ENCODE measurements around the gene USH1C. TPM values are rescaled to one million over a fixed set of nuclear protein-coding genes. Genes with fewer than 3 reads are reported as not detected.

Gene USH1C
- total and polyA plus RNA-seq, 2 of the 4 experiments (the other 2 are of a cell fraction), result not detected

GRCh38 chr11:17526931-17527627 is 17.1 kb downstream of the USH1C start:
- no peaks in the 10 kb centered on the region for H3K9me1 ChIP-seq (ENCODE audit: insufficient read depth, low read length)
- H3K23ac ChIP-seq (ENCODE audit: low read depth, low read length), result no peak overlapping the region
- H3K14ac ChIP-seq (replicated peaks; ENCODE audit: low read depth, low read length), result no peak overlapping the region
- H3K4me3 ChIP-seq (ENCODE audit: insufficient read depth, low read depth, low read length), result no peak overlapping the region
- ATAC-seq (ENCODE audit: low read depth), result no peak
- no TSS peak for BruUV-seq (replicated peaks)
- H3K4me1 ChIP-seq (ENCODE audit: control insufficient read depth, insufficient read depth, low read length), result no peaks in the 10 kb centered on the region
- no peak overlapping the region for H3K18ac ChIP-seq (ENCODE audit: low read depth, low read length)
- no peak overlapping the region for H3K27ac ChIP-seq (ENCODE audit: insufficient read depth, low read length)
- H3K9me3 ChIP-seq (ENCODE audit: control insufficient read depth, insufficient read depth, low read length), result no peaks in the 10 kb centered on the region
- H2AK9ac ChIP-seq (replicated peaks; ENCODE audit: low read depth, low read length, poor library complexity), result no peak overlapping the region
- dilution Hi-C loops (cut with HindIII; ENCODE audit: low sequenced_read_pairs, unreplicated experiment), result no loop called here
- H3K79me1 ChIP-seq (ENCODE audit: low read depth in 1 of 2, low read length in 2 of 2), result no peaks in the 10 kb centered on the region
- intact Hi-C loops (cut with micrococcal nuclease), result no loop called here
- no peak overlapping the region for H2AK5ac ChIP-seq (ENCODE audit: low read depth, low read length)
- H3K36me3 ChIP-seq (ENCODE audit: control insufficient read depth, insufficient read depth, low read length), result no peaks in the 10 kb centered on the region
- no peak overlapping the region for H3K9ac ChIP-seq (ENCODE audit: low read depth, low read length)
- H4K8ac ChIP-seq (ENCODE audit: low read depth in 2 of 2, low read length in 2 of 2), result no peak overlapping the region
- DNase-seq, result no peak
- WGBS, 2 experiments (ENCODE audit: extremely low coverage in 2 of 2, insufficient read length in 1 of 2), result 40% methylated on average over 1 of the region's 20 CpGs; no CpG with 5 or more reads in 1 of the 2 experiments
- CTCF ChIA-PET, result interaction anchor here (1.0 to 2.0 kb wide), 5 partner anchors 8 to 707 kb away, joined by 3 to 8 read pairs (median 4); no protein-coding TSS in a partner anchor
- H2BK5ac ChIP-seq (ENCODE audit: low read depth, low read length, poor library complexity, severe bottlenecking), result no peak overlapping the region
- no peak overlapping the region for H2BK20ac ChIP-seq (ENCODE audit: low read depth, low read length)
- no peak overlapping the region for H4K5ac ChIP-seq (ENCODE audit: low read depth, low read length)
- H3K4me2 ChIP-seq (ENCODE audit: low read depth, low read length), result no peak overlapping the region
- no peak overlapping the region for H4K91ac ChIP-seq (ENCODE audit: insufficient read depth, low read depth, low read length)
- TF ChIP-seq MAFK (IDR thresholded peaks at IDR 0.05; ENCODE audit: low read depth, low read length) (no peak), CHD1 (IDR thresholded peaks at IDR 0.05; ENCODE audit: low read depth, low read length) (no peak), RFX5 (IDR thresholded peaks at IDR 0.05; ENCODE audit: low read depth, low read length) (no peak), SMC3 (IDR thresholded peaks at IDR 0.05; ENCODE audit: low read depth, low read length) (no peak), USF2 (IDR thresholded peaks at IDR 0.05; ENCODE audit: low read depth, low read length) (no peak), MAZ (IDR thresholded peaks at IDR 0.05; ENCODE audit: borderline replicate concordance, low read depth, low read length) (no peak), RAD21 (IDR thresholded peaks at IDR 0.05; ENCODE audit: low read length) (no peak), CEBPB (IDR thresholded peaks at IDR 0.05; ENCODE audit: low read depth, low read length) (no peak), CTCF (conservative IDR thresholded peaks at IDR 0.05; ENCODE audit: low read depth, low read length) (no peak), NFE2L2 (IDR thresholded peaks at IDR 0.05; ENCODE audit: low read depth, low read length) (no peak)
- H2AFZ ChIP-seq (replicated peaks; ENCODE audit: low read length, poor library complexity), result peak overlapping the region; percentile 33
- no peaks in the 10 kb centered on the region for H4K20me1 ChIP-seq (ENCODE audit: insufficient read depth, low read length)
- POLR2A ChIA-PET (ENCODE audit: unreplicated experiment), result no interaction called here
- H3K4ac ChIP-seq (ENCODE audit: low read depth, low read length), result no peak overlapping the region
- H3K56ac ChIP-seq (ENCODE audit: extremely low read depth, insufficient read depth, low read length), result no peak overlapping the region
- H2BK120ac ChIP-seq (ENCODE audit: low read depth, low read length), result no peak overlapping the region
- in situ Hi-C loops (cut with MboI; ENCODE audit: low sequenced_read_pairs), result no loop called here
- H2BK15ac ChIP-seq (ENCODE audit: low read depth, low read length), result no peak overlapping the region
- H3K27me3 ChIP-seq (ENCODE audit: control insufficient read depth, insufficient read depth, low read length), result peaks cover 14% of the 10 kb centered on the region

Measured in IMR-90 (cell line).